GM18909 (cell line): ENCODE results near the gene ARPP21.
"Not testable (repeated sequence)": the region's sequence is repeated elsewhere in the genome, so short reads cannot be mapped to it uniquely, and the experiment has no call there.

ENCODE experiments used
- ATAC-seq: cut with Tn5 transposase; IDR thresholded peaks from one replicate; pipeline ENCODE4 v1.9.1; 2021; ENCODE audit warnings: mild to moderate bottlenecking; ENCODE audit not compliant: unreplicated experiment, poor library complexity

Gene ARPP21

DNA sequence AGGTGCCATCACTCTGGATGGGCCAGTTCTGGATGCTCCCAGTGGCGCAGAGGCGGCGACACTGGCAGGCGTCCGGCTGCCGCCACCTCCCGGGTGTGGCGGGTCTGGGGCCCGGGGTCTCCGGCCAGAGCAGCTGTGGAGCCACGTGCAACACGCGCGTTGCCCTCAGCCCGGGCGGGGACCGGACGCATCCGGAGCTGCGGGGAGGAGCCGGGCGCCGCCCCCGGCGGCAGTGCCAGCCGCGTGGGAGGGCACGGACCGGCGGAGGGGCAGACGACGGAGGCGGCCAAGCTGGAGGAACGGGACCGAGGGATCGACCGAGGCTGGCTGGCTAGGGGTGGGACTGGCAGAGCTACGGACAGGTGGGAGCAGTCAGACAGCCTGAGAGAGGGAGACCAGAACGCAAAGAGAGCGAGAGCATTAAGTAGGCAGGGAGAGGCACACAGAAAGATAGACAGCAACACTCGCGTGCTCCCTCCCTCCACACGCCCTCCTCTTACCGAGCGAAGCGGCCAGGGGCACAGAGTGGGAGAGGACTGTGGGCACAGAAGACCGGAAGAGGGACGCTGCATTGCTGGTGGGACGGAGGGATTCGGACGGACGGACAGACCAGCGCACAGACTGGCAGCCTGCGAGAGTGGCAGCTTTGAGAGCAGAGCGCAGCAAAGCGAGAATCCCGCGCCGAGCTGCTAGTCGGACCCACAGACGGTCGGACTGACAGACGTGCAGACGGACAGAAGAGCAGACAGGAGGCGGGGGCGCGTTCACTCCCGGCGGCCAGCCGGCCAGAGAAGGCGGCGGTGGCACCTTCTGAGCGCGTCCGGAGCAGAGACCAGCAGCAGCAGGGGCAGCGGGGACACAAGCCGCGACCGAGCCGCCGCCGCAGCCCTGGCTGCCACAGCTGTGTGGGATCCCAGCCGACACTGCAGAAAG, at the start of gene ARPP21:
TSS of gene ARPP21 (plus strand) at position 272 of the 933 bp plus-strand sequence. CDS start 42,227 bp downstream, outside the sequence.
- peak; percentile 48 for ATAC-seq

DNA sequence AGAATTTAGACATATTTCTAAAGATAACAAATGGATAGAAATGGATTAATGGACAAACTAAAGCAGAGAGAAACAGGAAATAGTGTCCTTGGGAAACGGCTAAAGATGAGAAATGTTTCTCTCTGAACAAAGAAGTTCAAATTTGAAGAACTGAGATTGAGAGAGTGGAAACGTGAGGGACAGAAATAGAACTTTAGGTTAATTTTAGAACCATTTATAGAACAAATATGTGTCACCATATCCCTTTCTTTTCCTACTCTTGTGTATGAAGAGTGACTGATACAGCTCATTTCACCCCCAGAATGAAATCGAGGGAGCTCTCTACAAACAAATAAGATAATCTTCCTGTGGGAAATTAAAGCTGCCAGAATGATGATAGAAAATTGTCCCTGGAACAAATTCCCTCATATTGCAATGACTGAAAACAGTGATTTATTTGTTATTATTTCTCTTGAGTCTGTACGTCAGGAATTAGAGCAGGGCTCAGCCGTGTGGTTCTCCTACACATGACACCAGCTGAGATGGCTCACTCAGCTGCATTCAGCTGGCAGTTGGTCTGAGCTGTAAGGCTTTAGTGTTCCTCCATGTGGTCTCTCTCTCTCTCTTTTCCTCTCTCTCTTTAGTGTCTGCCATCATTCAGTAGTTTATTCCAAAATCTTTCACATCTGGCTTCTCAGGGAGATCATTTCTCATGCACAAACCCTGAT, 46.6 kb upstream of the ARPP21 start:
- ATAC-seq, result peak; percentile 69

DNA sequence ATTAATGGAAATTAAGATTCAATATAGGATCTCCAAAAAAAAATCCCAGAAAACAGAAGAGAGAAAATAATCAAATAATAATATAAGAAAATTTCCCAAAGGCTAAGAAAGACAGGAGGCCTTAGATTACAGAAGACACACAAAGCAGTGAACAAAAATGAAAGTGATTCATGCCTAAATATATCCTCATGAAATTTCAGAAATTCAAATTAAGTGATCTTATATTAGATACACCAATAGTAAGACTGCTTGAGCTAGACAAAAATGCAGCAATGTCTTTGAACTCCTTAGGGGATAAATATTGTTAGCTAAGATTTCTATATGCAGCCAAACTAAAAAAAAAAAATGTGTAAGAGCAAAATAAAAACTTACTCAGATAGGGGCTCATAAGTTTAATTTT, 44.6 kb upstream of the ARPP21 start:
- peak; percentile 52 for ATAC-seq

DNA sequence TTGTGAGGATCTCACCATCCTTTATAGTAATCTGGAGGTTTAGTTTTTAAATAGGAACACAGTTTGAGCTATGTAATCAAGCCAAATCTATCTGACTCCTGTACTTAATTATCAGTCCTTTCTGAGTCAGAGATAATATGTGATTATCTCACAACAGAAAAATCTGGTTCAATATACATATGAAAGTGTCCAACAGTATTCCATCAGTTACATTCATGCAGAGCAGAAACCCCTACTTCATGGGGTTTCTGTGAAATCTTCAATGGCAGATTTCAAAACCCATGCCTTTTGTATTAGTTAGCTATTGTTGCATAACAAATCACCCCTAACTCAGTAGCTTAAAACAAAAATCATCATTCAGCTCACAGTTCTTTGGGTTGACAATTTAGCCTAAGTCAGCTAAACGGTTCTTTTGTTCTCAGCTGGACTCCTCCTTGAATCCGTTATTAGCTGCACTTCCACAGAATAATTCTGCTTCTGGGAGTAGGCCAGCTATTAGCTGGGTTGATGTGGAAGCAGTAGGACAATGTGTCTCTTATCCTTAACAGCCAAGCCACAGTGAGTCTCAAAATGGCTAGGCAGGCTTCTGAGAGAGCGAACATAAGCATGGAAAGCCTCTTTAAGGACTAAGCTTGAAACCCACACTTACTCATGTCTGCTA, 42.9 kb upstream of the ARPP21 start:
- no peak for ATAC-seq

DNA sequence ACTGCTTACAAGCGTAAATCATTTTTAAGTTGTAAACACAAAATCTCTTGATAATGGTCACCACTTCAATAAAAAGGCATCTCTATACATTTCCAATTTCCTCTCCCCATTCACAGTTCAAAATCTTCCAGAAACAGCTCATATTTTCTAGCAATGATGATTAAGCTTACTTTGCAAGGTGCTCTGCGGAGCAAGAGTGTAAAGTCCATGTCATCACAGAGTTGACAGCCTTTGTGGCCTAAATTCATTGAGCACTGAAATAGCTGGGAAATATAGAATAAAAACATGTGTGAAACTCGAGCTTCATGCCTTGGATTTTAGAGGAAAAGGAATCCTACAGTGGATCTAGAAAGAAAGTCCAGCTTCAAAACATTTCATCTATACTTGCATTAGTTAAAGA, 41.8 kb upstream of the ARPP21 start:
- no peak for ATAC-seq

DNA sequence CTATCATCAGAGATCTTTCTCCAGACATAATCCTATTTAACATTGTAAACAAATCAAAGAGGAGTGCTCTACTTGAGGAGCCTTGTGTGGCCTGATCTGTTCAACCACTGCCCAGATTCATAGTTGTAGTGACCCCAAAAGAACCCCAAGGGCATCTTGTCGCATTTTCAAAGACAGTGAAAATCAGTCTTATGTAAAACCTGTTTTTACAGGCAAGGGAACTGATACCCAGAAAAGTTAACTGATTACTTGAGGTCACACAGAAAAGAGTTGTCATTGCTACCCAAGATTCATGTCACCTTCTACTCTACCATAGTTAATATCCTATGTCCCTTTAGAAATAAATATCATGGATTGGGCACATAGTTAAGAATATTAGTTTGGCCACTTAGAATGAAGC, 40.5 kb upstream of the ARPP21 start:
- ATAC-seq, result no peak

DNA sequence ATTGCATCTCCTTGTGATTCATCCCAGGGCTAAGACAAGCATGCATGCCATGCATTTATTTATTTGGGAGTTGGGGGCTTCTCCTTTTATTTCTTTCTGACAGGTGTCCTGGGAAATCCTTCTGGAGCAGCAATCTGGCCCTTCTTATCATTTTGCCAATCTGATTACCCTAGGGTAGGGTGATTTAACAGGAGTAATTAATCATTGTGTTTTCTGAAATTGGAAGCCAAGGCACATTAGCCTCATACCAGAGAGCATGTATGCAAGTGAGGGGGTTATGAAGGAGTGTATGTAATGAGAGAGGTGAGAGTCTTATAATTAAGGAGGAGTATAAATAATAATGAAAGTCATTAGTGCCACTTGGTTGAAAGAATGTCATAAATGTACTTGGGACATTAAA, 37.4 kb upstream of the ARPP21 start:
- no peak for ATAC-seq

DNA sequence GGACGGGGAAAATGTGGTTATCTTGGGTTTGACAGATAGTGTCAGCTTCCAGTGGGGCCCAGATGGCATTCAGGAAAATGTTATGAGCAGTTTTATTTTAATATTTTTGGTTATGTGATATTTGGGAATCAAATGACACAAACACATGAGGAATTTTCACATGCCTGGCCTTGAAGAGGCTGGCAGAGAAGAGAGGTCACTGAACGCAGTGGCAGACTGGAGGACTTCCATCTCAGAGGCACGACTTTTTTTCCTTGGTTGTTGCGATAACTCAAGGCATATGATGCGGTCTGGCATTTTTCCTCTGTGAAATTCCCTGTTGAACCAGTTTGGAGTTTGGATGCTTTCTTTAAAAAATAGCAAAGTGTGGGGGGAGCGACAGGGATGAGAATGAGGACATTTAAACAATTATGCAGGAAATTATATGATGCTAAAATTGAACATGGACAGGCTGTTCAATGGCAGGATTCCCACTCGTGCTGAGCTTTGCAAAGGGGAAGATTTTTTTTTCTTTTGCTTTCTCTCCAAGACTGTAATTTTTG, 36.9 kb upstream of the ARPP21 start:
- ATAC-seq, result no peak

DNA sequence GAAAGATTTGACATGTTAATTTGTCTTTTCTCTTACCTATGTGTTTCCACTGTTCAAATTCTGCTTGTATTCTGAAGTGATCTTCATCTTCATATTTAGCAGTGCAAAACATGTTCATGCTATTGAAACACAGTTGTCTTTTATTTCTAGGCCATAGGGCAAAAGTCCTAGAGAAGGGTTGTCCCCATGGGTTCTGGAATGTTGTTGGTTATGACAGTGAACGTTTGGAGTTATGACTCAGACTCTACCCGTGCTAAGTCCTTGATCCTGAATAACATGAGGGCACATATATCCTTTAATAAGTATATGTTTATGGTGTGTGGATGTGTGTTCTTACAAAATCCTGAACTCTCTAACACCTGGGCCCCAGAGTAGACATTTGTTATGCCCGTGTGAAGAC, 23.0 kb upstream of the ARPP21 start:
- no peak for ATAC-seq

DNA sequence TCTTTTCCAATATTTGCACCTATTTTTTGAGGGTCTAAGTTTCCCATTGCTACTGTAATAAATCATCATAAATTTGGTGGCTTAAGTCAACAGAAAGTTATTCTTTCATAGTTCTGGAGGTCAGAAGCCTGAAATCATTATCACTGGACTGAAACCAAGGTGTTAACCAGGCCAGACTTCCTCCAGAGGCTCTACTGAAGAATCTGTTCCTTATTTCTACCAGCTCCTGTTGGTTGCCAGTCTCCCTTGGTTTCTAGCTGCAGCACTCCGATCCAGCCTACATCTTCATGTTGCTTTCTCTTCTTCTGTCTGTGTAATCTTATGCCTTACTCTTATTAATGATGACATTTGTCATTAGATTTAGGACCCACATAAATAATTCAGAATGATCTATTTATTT, 22.0 kb upstream of the ARPP21 start:
- no peak for ATAC-seq

DNA sequence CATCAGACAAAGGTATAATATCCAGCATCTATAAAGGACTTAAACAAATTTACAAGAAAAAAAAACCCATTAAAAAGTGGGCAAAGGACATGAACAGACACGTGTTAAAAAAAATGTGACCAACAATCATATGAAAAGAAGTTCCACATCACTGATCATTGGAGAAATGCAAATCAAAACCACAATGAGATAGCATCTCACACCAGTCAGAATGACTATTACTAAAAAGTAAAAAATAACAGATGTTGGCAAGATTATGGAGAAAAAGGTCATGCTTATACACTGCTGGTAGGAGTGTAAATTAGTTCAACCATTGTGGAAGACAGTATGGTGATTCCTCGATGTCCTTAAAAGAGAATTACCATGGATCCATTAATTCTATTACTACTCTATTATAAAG, 19.1 kb upstream of the ARPP21 start:
- not testable (repeated sequence) for ATAC-seq

DNA sequence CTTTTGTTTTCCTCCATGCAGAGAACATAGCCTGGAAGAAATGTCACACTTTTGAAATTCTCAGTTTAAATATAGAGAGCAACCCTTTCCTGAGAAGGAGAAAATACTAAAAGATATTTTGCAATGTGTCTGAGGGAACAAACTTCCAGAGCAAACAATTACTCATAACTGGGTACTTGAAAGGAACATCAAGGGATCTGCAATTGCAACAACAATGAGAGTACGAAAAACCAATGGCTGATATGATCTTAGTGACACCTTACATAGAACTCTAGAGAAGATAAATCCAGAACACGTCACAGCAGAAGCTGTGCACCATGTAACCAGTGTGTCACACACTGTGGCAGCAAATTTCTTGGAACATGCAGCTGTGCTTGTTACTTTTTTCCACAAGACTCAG, 14.6 kb upstream of the ARPP21 start:
- no peak for ATAC-seq

DNA sequence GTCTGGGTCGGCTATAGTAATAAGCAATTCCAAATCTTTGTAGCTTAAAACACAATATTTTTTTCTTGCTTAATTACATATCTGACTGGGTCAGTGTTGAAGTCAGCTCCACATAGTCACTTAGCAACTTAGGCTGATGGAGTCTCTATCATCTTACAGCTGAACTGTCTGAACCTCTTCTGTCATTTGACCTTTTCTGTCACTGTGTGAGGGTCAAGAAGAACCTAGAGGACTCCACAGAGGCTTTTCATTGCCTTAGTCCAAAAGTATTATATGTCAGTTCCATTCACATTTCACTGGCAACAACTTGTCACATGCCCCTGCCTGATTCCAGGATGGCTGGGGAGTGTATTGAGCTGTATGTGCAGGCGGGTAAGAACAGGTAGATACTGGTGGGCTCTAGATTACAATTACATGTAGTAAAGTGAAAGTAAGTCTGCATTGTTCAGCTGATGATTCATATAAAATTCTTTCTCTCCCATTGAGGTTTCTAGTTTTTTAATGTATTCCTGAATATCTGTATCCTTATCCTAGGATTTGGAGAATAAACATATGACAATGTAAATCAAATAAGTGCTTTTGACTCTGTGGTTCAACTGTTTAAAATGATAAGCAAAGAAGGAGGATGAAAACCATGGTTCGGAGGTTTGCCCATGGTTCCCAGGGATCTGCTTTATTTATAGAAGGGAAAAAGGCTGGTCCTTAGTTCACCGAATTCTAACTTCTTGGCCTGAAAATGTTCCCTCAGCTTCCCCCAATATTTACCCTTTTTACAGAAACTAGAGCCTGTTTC, 5.8 kb upstream of the ARPP21 start:
- no peak for ATAC-seq

DNA sequence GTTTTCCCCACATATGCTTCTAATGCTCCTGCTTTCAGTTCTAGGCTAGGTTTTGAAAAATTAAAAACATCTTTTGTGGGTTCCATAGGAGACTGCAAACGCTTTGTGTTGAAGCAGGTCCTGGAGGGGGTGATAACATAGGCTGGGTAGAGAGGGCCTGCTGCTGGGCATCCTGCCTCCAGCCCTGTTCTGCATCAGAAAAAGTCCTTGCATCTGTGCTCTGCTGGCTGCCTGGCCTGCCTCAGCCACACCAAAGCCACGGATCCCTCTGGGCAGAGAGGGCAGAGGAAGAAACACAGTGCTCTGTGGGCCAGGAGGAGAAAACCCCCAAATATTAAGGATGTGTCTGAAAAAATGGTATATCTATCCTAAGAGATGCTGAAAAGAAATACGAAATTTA, 3.9 kb upstream of the ARPP21 start:
- ATAC-seq, result no peak

DNA sequence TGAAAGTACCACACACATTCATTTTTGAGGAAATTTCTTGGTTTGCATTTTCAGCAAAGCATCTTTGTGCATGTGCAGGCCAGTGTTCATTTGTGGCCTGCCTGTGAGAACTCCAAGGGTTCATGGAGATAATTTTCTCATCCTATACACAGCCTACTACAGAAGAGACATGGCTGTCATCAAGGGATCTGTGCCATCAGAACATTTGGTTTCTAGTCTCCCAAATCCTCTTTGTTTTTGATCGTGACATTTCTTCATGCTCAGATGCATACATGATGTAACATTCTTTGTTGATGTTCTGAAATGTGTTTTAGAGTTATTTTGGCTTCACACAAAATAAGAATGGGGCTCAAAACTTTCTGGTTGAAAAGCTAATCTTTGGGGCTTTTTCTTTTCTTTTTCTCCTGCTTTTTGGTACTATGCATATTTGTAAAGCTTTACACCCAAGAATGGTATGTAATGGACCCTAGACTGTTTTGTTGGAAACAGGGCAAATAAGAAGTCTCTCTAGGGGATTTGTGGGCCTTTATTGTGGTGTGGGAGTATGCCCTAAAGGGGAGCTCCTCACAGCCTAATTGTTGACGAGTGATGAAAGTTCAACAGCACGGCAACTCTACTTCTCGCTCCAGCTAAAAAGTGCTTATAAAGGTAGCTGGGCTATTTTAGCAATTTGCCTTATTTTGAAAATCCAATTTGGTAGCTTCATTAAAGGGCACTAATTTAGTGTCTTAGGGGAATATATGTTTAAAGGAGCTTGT, 3.2 kb upstream of the ARPP21 start:
- ATAC-seq, result no peak

DNA sequence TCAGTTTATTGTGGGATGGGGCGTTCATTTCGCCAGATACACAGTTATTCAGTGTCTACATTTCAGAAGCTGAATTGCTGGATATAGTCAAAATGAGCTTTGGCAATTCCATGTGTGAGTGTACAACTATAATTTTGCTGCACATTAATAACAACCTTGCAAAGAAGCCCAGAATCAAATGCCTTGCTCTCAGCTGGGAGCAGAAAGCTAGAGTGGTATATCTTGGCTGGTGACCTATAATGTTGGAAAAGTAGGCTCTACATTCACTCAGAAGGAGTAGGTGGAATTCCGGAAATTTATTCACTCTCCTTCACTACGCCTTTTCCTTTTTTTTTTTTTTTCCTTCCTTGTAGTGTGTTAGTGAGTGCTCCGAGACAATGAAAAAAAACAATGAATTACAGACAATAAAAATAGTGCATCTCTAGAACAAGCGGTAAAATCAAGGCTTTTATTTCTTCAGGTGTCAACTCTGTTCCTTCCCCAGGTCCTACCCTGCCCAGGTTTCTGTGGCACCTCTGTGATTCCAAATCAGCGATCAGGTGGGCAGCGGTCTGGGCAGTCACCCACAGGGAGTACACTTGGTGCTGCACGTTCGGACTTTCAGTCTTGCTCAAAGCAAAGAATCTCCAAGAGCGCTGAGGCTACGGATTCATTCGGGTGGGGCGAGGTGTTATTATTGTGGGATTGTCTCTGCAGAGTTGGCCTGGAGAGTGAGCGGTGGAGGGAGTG, 910 bp upstream of the ARPP21 start:
- no peak for ATAC-seq

DNA sequence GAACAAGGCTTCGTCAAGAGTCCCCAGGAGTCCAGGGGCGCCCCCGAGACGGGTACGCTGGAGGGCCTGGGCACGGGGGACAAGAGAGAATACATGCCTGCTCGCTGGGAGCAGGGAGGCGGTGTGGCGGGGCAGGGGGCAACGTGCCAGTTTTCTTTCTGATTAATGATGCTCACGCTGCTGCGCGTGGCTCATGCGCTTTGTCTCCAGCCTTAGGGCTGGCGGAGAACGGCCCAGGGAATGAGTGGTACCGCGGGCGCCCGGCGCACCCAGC, 408 bp upstream of the ARPP21 start:
- no peak for ATAC-seq

DNA sequence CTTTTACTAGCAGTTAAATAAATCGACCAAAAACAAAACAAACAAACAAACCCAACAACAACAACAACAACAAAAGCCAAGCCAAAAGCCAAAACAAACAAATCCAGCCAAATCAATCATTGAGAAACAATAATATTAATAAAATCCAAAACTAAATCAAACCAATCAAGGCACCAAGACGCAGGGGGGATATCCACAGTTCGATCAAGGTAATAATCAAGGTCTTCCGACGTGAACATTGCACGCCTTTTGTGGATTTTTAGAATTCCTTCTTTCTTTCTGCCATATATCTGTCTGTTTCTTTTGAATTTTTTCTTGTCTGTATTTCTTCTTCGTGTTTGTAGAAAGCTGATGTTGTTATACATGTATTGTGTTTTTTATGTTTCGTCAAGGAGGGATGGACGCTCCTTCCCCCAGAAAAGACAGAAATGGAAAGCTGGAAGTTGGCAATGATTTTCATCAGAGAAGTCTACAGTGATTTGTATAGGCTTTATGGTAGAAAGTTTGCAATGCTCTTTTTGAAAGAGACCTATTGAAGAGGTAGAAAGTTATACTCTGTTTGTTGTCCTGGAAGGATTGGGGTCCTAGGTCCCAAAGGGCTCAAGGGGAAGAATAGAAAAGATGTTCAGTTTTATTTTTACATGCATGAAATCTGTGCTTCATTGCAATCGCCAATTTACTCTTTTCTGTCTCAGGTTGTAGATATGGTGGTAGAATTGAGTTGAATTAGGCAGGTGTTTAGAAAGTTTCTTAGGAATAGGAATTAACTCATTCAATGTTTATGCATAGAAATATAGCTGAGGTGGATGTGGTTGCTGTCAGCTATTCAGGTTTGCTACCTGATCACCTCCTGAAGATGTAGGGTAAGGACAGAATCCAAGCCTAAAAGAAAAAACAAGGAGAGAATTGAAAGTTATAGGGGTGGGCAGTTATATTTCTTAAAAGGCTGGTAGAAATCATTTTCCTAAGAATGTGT, 1.2 kb downstream of the ARPP21 start:
- ATAC-seq, result no peak
